Measurements from ENCODE around the gene TANC1. TPM values are rescaled to one million over a fixed set of nuclear protein-coding genes. Genes with fewer than 3 reads are reported as not detected.

The TANC1 gene
- polyA plus RNA-seq, 1 donor from 2014 or later, result 0.37 TPM

GRCh38 chr2:159211447-159212396 lies 243.3 kb downstream of the TANC1 start:
- Histone ChIP-seq H4K20me1 (ENCODE audit: insufficient read depth) (no peaks in the 10 kb centered on the region), H3K9me2 (ENCODE audit: insufficient read depth, low read length) (no peaks in the 10 kb centered on the region), H3K27me3 (ENCODE audit: insufficient read depth, low read depth, low read length) (no peaks in the 10 kb centered on the region), H3K79me2 (replicated peaks; ENCODE audit: insufficient read depth, low read length) (no peaks in the 10 kb centered on the region), H2AFZ (ENCODE audit: low read depth, low read length) (no peak overlapping the region), H3K9ac (ENCODE audit: low read length) (no peak overlapping the region), H3K4me3 (ENCODE audit: low read length) (no peak overlapping the region), H3K4me2 (ENCODE audit: low read length) (no peak overlapping the region), H3K9me3 (ENCODE audit: low read length) (no peaks in the 10 kb centered on the region), H3F3A (ENCODE audit: insufficient read depth, low read length, poor library complexity, severe bottlenecking) (no peaks in the 10 kb centered on the region), H3K27ac (ENCODE audit: low read length) (no peak overlapping the region), H3K36me3 (ENCODE audit: insufficient read depth, low read length) (no peaks in the 10 kb centered on the region)
- TF ChIP-seq SMC3 (conservative IDR thresholded peaks at IDR 0.05; ENCODE audit: poor library complexity) (no peak), RAD21 (conservative IDR thresholded peaks at IDR 0.05) (no peak)
- TF ChIP-seq, protein P1, sequence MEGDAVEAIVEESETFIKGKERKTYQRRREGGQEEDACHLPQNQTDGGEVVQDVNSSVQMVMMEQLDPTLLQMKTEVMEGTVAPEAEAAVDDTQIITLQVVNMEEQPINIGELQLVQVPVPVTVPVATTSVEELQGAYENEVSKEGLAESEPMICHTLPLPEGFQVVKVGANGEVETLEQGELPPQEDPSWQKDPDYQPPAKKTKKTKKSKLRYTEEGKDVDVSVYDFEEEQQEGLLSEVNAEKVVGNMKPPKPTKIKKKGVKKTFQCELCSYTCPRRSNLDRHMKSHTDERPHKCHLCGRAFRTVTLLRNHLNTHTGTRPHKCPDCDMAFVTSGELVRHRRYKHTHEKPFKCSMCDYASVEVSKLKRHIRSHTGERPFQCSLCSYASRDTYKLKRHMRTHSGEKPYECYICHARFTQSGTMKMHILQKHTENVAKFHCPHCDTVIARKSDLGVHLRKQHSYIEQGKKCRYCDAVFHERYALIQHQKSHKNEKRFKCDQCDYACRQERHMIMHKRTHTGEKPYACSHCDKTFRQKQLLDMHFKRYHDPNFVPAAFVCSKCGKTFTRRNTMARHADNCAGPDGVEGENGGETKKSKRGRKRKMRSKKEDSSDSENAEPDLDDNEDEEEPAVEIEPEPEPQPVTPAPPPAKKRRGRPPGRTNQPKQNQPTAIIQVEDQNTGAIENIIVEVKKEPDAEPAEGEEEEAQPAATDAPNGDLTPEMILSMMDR (IDR thresholded peaks at IDR 0.05; ENCODE audit: poor library complexity, severe bottlenecking), result no peak

DNA sequence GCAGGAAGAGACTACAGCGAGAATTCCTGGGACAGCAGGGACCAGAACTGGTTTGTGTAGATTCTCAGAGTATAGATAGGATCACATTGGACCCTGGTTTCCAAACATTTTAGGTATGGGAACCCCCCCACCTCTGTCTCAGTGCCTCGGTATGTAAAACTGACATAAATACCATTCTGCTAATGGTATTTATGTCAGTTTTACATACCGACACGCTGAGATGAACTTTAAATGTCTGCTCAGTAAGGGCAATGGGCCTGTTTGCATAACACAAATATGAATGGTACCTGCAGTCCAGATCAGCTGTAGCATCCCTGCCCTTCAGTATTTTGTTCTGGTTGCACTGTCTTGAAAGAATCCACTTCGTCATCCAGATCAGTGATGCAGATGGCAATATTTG lies 244.9 kb downstream of the TANC1 start:
- Histone ChIP-seq H3K9me2 (ENCODE audit: insufficient read depth, low read length) (no peaks in the 10 kb centered on the region), H3K9me3 (ENCODE audit: low read length) (no peaks in the 10 kb centered on the region), H3K36me3 (ENCODE audit: insufficient read depth, low read length) (no peaks in the 10 kb centered on the region), H3K4me2 (ENCODE audit: low read length) (no peak overlapping the region), H3K27ac (ENCODE audit: low read length) (no peak overlapping the region), H3F3A (ENCODE audit: insufficient read depth, low read length, poor library complexity, severe bottlenecking) (no peaks in the 10 kb centered on the region), H3K27me3 (ENCODE audit: insufficient read depth, low read depth, low read length) (no peaks in the 10 kb centered on the region), H2AFZ (ENCODE audit: low read depth, low read length) (no peak overlapping the region), H3K4me3 (ENCODE audit: low read length) (no peak overlapping the region), H4K20me1 (ENCODE audit: insufficient read depth) (no peaks in the 10 kb centered on the region), H3K79me2 (replicated peaks; ENCODE audit: insufficient read depth, low read length) (no peaks in the 10 kb centered on the region), H3K9ac (ENCODE audit: low read length) (no peak overlapping the region)
- TF ChIP-seq EP300 (conservative IDR thresholded peaks at IDR 0.05; ENCODE audit: poor library complexity, severe bottlenecking) (no peak), EZH2 (IDR thresholded peaks at IDR 0.05; ENCODE audit: borderline replicate concordance, insufficient read depth, low read length, poor library complexity, severe bottlenecking) (no peak), RAD21 (conservative IDR thresholded peaks at IDR 0.05) (no peak), TAF1 (IDR thresholded peaks at IDR 0.05; ENCODE audit: low read depth) (no peak), SMC3 (conservative IDR thresholded peaks at IDR 0.05; ENCODE audit: poor library complexity) (no peak)

- H3K27me3 ChIP-seq (ENCODE audit: insufficient read depth, low read depth, low read length), result no peaks in the 10 kb centered on the region
- no peaks in the 10 kb centered on the region for H3K9me2 ChIP-seq (ENCODE audit: insufficient read depth, low read length)
- H2AFZ ChIP-seq (ENCODE audit: low read depth, low read length), result no peak overlapping the region
- no peaks in the 10 kb centered on the region for H3F3A ChIP-seq (ENCODE audit: insufficient read depth, low read length, poor library complexity, severe bottlenecking)
- TF ChIP-seq MXI1 (conservative IDR thresholded peaks at IDR 0.05; ENCODE audit: poor library complexity, severe bottlenecking), result no peak
- TF ChIP-seq, protein P1 (IDR thresholded peaks at IDR 0.05; ENCODE audit: poor library complexity, severe bottlenecking), result no peak
- TF ChIP-seq EP300 (conservative IDR thresholded peaks at IDR 0.05; ENCODE audit: poor library complexity, severe bottlenecking), result no peak
- TF ChIP-seq, protein P2, sequence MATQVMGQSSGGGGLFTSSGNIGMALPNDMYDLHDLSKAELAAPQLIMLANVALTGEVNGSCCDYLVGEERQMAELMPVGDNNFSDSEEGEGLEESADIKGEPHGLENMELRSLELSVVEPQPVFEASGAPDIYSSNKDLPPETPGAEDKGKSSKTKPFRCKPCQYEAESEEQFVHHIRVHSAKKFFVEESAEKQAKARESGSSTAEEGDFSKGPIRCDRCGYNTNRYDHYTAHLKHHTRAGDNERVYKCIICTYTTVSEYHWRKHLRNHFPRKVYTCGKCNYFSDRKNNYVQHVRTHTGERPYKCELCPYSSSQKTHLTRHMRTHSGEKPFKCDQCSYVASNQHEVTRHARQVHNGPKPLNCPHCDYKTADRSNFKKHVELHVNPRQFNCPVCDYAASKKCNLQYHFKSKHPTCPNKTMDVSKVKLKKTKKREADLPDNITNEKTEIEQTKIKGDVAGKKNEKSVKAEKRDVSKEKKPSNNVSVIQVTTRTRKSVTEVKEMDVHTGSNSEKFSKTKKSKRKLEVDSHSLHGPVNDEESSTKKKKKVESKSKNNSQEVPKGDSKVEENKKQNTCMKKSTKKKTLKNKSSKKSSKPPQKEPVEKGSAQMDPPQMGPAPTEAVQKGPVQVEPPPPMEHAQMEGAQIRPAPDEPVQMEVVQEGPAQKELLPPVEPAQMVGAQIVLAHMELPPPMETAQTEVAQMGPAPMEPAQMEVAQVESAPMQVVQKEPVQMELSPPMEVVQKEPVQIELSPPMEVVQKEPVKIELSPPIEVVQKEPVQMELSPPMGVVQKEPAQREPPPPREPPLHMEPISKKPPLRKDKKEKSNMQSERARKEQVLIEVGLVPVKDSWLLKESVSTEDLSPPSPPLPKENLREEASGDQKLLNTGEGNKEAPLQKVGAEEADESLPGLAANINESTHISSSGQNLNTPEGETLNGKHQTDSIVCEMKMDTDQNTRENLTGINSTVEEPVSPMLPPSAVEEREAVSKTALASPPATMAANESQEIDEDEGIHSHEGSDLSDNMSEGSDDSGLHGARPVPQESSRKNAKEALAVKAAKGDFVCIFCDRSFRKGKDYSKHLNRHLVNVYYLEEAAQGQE (IDR thresholded peaks at IDR 0.05; ENCODE audit: borderline replicate concordance), result no peak
- no peak for TF ChIP-seq TAF1 (IDR thresholded peaks at IDR 0.05; ENCODE audit: low read depth)
- no peak for TF ChIP-seq RAD21 (conservative IDR thresholded peaks at IDR 0.05)
- H3K4me2 ChIP-seq (ENCODE audit: low read length), result no peak overlapping the region
- no peaks in the 10 kb centered on the region for H4K20me1 ChIP-seq (ENCODE audit: insufficient read depth)
- H3K4me3 ChIP-seq (ENCODE audit: low read length), result no peak overlapping the region
- no peaks in the 10 kb centered on the region for H3K9me3 ChIP-seq (ENCODE audit: low read length)
- no peaks in the 10 kb centered on the region for H3K36me3 ChIP-seq (ENCODE audit: insufficient read depth, low read length)
- H3K79me2 ChIP-seq (replicated peaks; ENCODE audit: insufficient read depth, low read length), result no peaks in the 10 kb centered on the region
- no peak overlapping the region for H3K27ac ChIP-seq (ENCODE audit: low read length)
- no peak overlapping the region for H3K9ac ChIP-seq (ENCODE audit: low read length)
These were observed 246.0 kb downstream of the TANC1 start for GRCh38 chr2:159214325-159214865.

Measured in neural cell (in vitro differentiated cells).